K562 (cell line): ENCODE results near the gene CDC37. TPM values are rescaled to one million over a fixed set of nuclear protein-coding genes. Genes with fewer than 3 reads are reported as not detected.

ENCODE experiments used
- ARID3B ChIP-seq: fragments of 250-450 bp; sonication (Bioruptor Pico); IDR thresholded peaks from 2 replicates; pipeline ENCODE4 v1.4.0; 2020; ENCODE audit warnings: borderline replicate concordance
- DACH1 ChIP-seq: fragments of 450-650 bp; IDR thresholded peaks from 2 replicates; pipeline ENCODE4 v1.6.1; 2018; ENCODE audit not compliant: partially characterized antibody
- DPF2 ChIP-seq: fragments of 450-650 bp; IDR thresholded peaks from 2 replicates; pipeline ENCODE4 v1.6.1; 2016
- E2F3 ChIP-seq: fragments of 250-450 bp; sonication (Bioruptor Pico); IDR thresholded peaks from 2 replicates; pipeline ENCODE4 v1.4.0; 2020; ENCODE audit warnings: mild to moderate bottlenecking
- EP400 ChIP-seq: fragments of 450-650 bp; IDR thresholded peaks from 2 replicates; pipeline ENCODE4 v1.6.1; 2017; ENCODE audit warnings: antibody characterized with exemption, mild to moderate bottlenecking, moderate library complexity
- ESRRB ChIP-seq: fragments of 250-450 bp; sonication (Bioruptor Pico); IDR thresholded peaks from 2 replicates; pipeline ENCODE4 v1.5.0; 2020; ENCODE audit warnings: mild to moderate bottlenecking, moderate library complexity, borderline replicate concordance
- HDAC6 ChIP-seq: IDR thresholded peaks from 2 replicates; pipeline ENCODE4 v1.6.1; 2012; ENCODE audit warnings: low read depth, mild to moderate bottlenecking, control low read depth, inconsistent platforms, low read length, moderate library complexity
- SIN3A ChIP-seq, 2 experiments: fragments of 150-350 bp in 1 of 2; IDR thresholded peaks; 2 replicates each; pipeline ENCODE4 v1.6.1; 2011 to 2016; ENCODE audit warnings: borderline replicate concordance in 2 of 2, low read depth in 2 of 2, low read length in 2 of 2, mild to moderate bottlenecking in 2 of 2, moderate library complexity in 2 of 2; ENCODE audit not compliant: control insufficient read depth in 1 of 2
- SIRT6 ChIP-seq: IDR thresholded peaks from one replicate; pipeline ENCODE4 v1.6.1; 2012; ENCODE audit warnings: low read depth, mild to moderate bottlenecking, control low read depth, inconsistent platforms, low read length, moderate library complexity
- SMAD1 ChIP-seq: fragments of 150-350 bp; IDR thresholded peaks from 2 replicates; pipeline ENCODE4 v1.6.1; 2014; ENCODE audit warnings: low read length, low read depth; ENCODE audit not compliant: partially characterized antibody
- SPI1 ChIP-seq: IDR thresholded peaks from 2 replicates; pipeline ENCODE4 v1.6.1; 2011; ENCODE audit warnings: low read depth, low read length, control low read depth, borderline replicate concordance
- TEAD4 ChIP-seq, 2 experiments: sonication (generic) in 1 of 2; formaldehyde crosslinking in 1 of 2; IDR thresholded peaks; 2 replicates each; pipeline versions ENCODE4 v1.6.1 to v1.8.0; 2012 to 2022; ENCODE audit warnings: borderline replicate concordance in 1 of 2, inconsistent platforms in 1 of 2, low read length in 1 of 2, mild to moderate bottlenecking in 1 of 2, missing genetic modification reagents in 1 of 2
- THAP12 ChIP-seq: fragments of 250-450 bp; sonication (Bioruptor Pico); IDR thresholded peaks from 2 replicates; pipeline ENCODE4 v1.9.0; 2021; ENCODE audit warnings: mild to moderate bottlenecking, inconsistent platforms
- TSC22D4 ChIP-seq: fragments of 450-650 bp; IDR thresholded peaks from 2 replicates; pipeline ENCODE4 v1.6.1; 2016; ENCODE audit warnings: missing genetic modification characterization, missing biosample characterization, control low read depth
- ZBTB11 ChIP-seq, 3 experiments: fragments of 200-800 bp in 1 of 3; fragments of 250-450 bp in 1 of 3; fragments of 450-650 bp in 1 of 3; sonication (Bioruptor Pico) in 1 of 3; sonication (Bioruptor generic) in 1 of 3; formaldehyde crosslinking in 1 of 3; IDR thresholded peaks; 2 replicates each; pipeline versions ENCODE4 v1.6.1 to v1.8.0; 2016 to 2022; ENCODE audit warnings: mild to moderate bottlenecking in 2 of 3, missing genetic modification characterization in 2 of 3, missing compliant biosample characterization in 1 of 3, moderate library complexity in 1 of 3
- ZNF121 ChIP-seq: sonication (generic); formaldehyde crosslinking; conservative IDR thresholded peaks from 2 replicates; pipeline ENCODE4 v1.8.0; 2022; ENCODE audit warnings: missing genetic modification reagents
- ZNF707 ChIP-seq: fragments of 250-450 bp; sonication (Bioruptor Pico); conservative IDR thresholded peaks from 2 replicates; pipeline ENCODE4 v1.8.0; 2022; ENCODE audit warnings: inconsistent platforms, mild to moderate bottlenecking, moderate library complexity
- ZNF75A ChIP-seq: fragments of 450-650 bp; formaldehyde crosslinking; IDR thresholded peaks from 2 replicates; pipeline ENCODE4 v1.4.0; 2020; ENCODE audit warnings: mild to moderate bottlenecking
- ZNF780A ChIP-seq: fragments of 250-450 bp; sonication (Bioruptor Pico); IDR thresholded peaks from 2 replicates; pipeline ENCODE4 v1.5.0; 2021; ENCODE audit warnings: mild to moderate bottlenecking
- polyA plus RNA-seq, 8 experiments: library from polyadenylated mRNA; depleted of rRNA in 4 of 8; stranded (reverse) in 5 of 8; unstranded in 3 of 8; fragments of >200 nt; fragmentation: Nextera tagmentation in 2 of 8; fragmentation: Illumina TruSeq in 1 of 8; extraction: Ambion mirVana in 2 of 8; extraction: Trizol in 1 of 8; gene quantifications; 2 replicates each; pipeline versions ENCODE4 v1.2.1 to v1.2.3, GENCODE V29; 2011 to 2014; ENCODE audit warnings: inconsistent platforms in 1 of 8, missing spikeins in 1 of 8
- total RNA-seq, 7 experiments: library from RNA; depleted of rRNA in 6 of 7; stranded (reverse); fragments of >200 nt in 6 of 7; fragmentation: Illumina TruSeq in 2 of 7; extraction: Trizol in 2 of 7; gene quantifications; 2 replicates each; pipeline versions ENCODE4 v1.2.1 to v1.2.3, GENCODE V29; 2011 to 2021; ENCODE audit warnings: low replicate concordance in 1 of 7

CDC37 gene
- total and polyA plus RNA-seq, 9 of the 15 experiments (the other 6 are each of a cell fraction or from before 2014, with no cell fraction given), result 6.6 to 538 (median 227) TPM

GRCh38 chr19:10403137-10404021, at the start of gene CDC37 (continued):
- TF ChIP-seq TEAD4 (IDR thresholded peaks at IDR 0.05; ENCODE audit: low read length), result no peak
- 0 out of 2 replicates have a peak, but pooled peaks have one; percentile 55 for TF ChIP-seq TEAD4 (CRISPR knock-in tag; IDR thresholded peaks at IDR 0.05; ENCODE audit: borderline replicate concordance)
- TF ChIP-seq ZNF707 (CRISPR knock-in tag), result no peak
- no peak for TF ChIP-seq ZNF121
- TF ChIP-seq SMAD1, result no peak
- TF ChIP-seq SIRT6, result no peak
- peak; percentile 15; the same call in 1 of the 2 replicates for TF ChIP-seq EP400
- TF ChIP-seq DACH1, result no peak
- TF ChIP-seq THAP12 (CRISPR knock-in tag), result peak; percentile 32; the same call in 1 of the 2 replicates
- TF ChIP-seq SPI1, result peak; percentile 31; the same call in 1 of the 2 replicates
- peak; percentile 98 for TF ChIP-seq SIN3A (IDR thresholded peaks at IDR 0.05; ENCODE audit: borderline replicate concordance in 2 of 2, control insufficient read depth in 1 of 2, low read depth in 2 of 2, low read length in 2 of 2)
- no peak for TF ChIP-seq ZNF75A (CRISPR knock-in tag)
- 0 out of 2 replicates have a peak, but pooled peaks have one; percentile 4 for TF ChIP-seq DPF2
- TF ChIP-seq HDAC6, result no peak
- peak in 1 of 3 experiments; percentile 91; a peak in 3 of 6 replicates for TF ChIP-seq ZBTB11 (CRISPR knock-in tag; IDR thresholded peaks at IDR 0.05)
- no peak for TF ChIP-seq ZNF780A
- no peak for TF ChIP-seq TSC22D4 (tag)
- TF ChIP-seq E2F3 (CRISPR knock-in tag), result no peak
- TF ChIP-seq ESRRB, result no peak
- no peak for TF ChIP-seq ARID3B (CRISPR knock-in tag)
